ENCODE measurements around the gene OR7C1. TPM values are rescaled to one million over a fixed set of nuclear protein-coding genes. Genes with fewer than 3 reads are reported as not detected.
A peak's percentile ranks its signal among the peaks of the same experiment; 100 is the strongest.
"Not testable (repeated sequence)": the region's sequence is repeated elsewhere in the genome, so short reads cannot be mapped to it uniquely, and the experiment has no call there.

Gene OR7C1
- total RNA-seq, 4 donors from 2014 or later = 0.06 TPM; not detected in 2

- H3K36me3 ChIP-seq = no peaks in the 10 kb centered on the region
- no peak overlapping the region for H3K4me3 ChIP-seq
- H3K27me3 ChIP-seq = no peaks in the 10 kb centered on the region
- H3K27ac ChIP-seq (replicated peaks in 1 of 4) = no peak overlapping the region
- 89% methylated on average over 3 of the region's 3 CpGs for WGBS
- no peaks in the 10 kb centered on the region for H3K9me3 ChIP-seq
- intact Hi-C loops (cut with DNase I) = no loop called here
- H3K4me1 ChIP-seq = no peaks in the 10 kb centered on the region
- DNase-seq (ENCODE audit: extremely low spot score) = no peak
- TF ChIP-seq POLR2AphosphoS5 (IDR thresholded peaks at IDR 0.05) (no peak), CTCF (IDR thresholded peaks at IDR 0.05) (no peak), EP300 (IDR thresholded peaks at IDR 0.05) (no peak), POLR2A (IDR thresholded peaks at IDR 0.05; ENCODE audit: low read depth) (no peak)
These were observed 30.2 kb downstream of the OR7C1 start for GRCh38 chr19:14804765-14805164.

- Histone ChIP-seq H3K4me1 (no peaks in the 10 kb centered on the region), H3K27me3 (no peaks in the 10 kb centered on the region), H3K4me3 (no peak overlapping the region), H3K9me3 (no peaks in the 10 kb centered on the region), H3K27ac (replicated peaks in 1 of 4) (no peak overlapping the region), H3K36me3 (no peaks in the 10 kb centered on the region)
- intact Hi-C loops (cut with DNase I) = no loop called here
- WGBS = 75% methylated on average over 5 of the region's 5 CpGs
- no peak for TF ChIP-seq POLR2A (IDR thresholded peaks at IDR 0.05; ENCODE audit: low read depth)
- TF ChIP-seq CTCF (IDR thresholded peaks at IDR 0.05) = no peak
- no peak for TF ChIP-seq POLR2AphosphoS5 (IDR thresholded peaks at IDR 0.05)
- no peak for DNase-seq (ENCODE audit: extremely low spot score)
These were observed 36.2 kb downstream of the OR7C1 start for GRCh38 chr19:14798760-14799159.

- Histone ChIP-seq H3K36me3 (no peaks in the 10 kb centered on the region), H3K9me3 (no peaks in the 10 kb centered on the region), H3K27me3 (no peaks in the 10 kb centered on the region), H3K4me3 (no peak overlapping the region), H3K4me1 (no peaks in the 10 kb centered on the region), H3K27ac (replicated peaks in 1 of 4) (no peak overlapping the region)
- TF ChIP-seq POLR2A (IDR thresholded peaks at IDR 0.05; ENCODE audit: low read depth) = no peak
- no peak for TF ChIP-seq POLR2AphosphoS5 (IDR thresholded peaks at IDR 0.05)
- no peak for TF ChIP-seq EP300 (IDR thresholded peaks at IDR 0.05)
- no peak for TF ChIP-seq CTCF (IDR thresholded peaks at IDR 0.05)
- 92% methylated on average over 11 of the region's 11 CpGs for WGBS
- intact Hi-C loops (cut with DNase I) = no loop called here
- peak; percentile 21 for DNase-seq (ENCODE audit: extremely low spot score)
These were observed 39.0 kb downstream of the OR7C1 start for GRCh38 chr19:14796021-14796420.

- intact Hi-C loops (cut with DNase I) = no loop called here
- no peaks in the 10 kb centered on the region for H3K9me3 ChIP-seq
- 84% methylated on average over 5 of the region's 5 CpGs for WGBS
These were observed 39.8 kb downstream of the OR7C1 start for GRCh38 chr19:14795078-14795721.

GRCh38 chr19:14792250-14792649 is 42.7 kb downstream of the OR7C1 start:
- H3K27me3 ChIP-seq, H3K9me3 ChIP-seq: not testable (repeated sequence)
- 76% methylated on average over 6 of the region's 6 CpGs for WGBS

More at GRCh38 chr19:14795078-14795721, 39.8 kb downstream of the OR7C1 start:
- H3K27me3 ChIP-seq = no peaks in the 10 kb centered on the region
- no peaks in the 10 kb centered on the region for H3K4me1 ChIP-seq
- no peaks in the 10 kb centered on the region for H3K36me3 ChIP-seq
- TF ChIP-seq POLR2A (IDR thresholded peaks at IDR 0.05; ENCODE audit: low read depth) = no peak
- H3K27ac ChIP-seq (replicated peaks in 1 of 4) = no peak overlapping the region
- no peak overlapping the region for H3K4me3 ChIP-seq
- DNase-seq (ENCODE audit: extremely low spot score) = peak; percentile 39

GRCh38 chr19:14786421-14786851 is 48.5 kb downstream of the OR7C1 start:
- H3K4me1 ChIP-seq = no peaks in the 10 kb centered on the region
- peak; percentile 83 for DNase-seq (ENCODE audit: extremely low spot score)
- intact Hi-C loops (cut with DNase I) = no loop called here
- H3K4me3 ChIP-seq = no peak overlapping the region
- 70% methylated on average over 4 of the region's 18 CpGs for whole genome bisulfite sequencing
- H3K9me3 ChIP-seq = no peaks in the 10 kb centered on the region
- no peaks in the 10 kb centered on the region for H3K36me3 ChIP-seq
- H3K27me3 ChIP-seq = peaks cover 0 to 47% (median 4%) of the 10 kb centered on the region in 4 donors
- H3K27ac ChIP-seq (replicated peaks in 1 of 4) = no peak overlapping the region
- no peak for TF ChIP-seq EP300 (IDR thresholded peaks at IDR 0.05)
- peak; percentile 21 to 41 (median 21) for TF ChIP-seq CTCF (IDR thresholded peaks at IDR 0.05)

More at GRCh38 chr19:14792250-14792649, 42.7 kb downstream of the OR7C1 start:
- H3K4me3 ChIP-seq; DNase-seq (ENCODE audit: extremely low spot score); H3K4me1 ChIP-seq; intact Hi-C loops (cut with DNase I); H3K36me3 ChIP-seq; H3K27ac ChIP-seq (replicated peaks in 1 of 4): not testable (repeated sequence)

- H3K36me3 ChIP-seq; intact Hi-C loops (cut with DNase I); H3K27ac ChIP-seq (replicated peaks in 1 of 4); H3K4me1 ChIP-seq; DNase-seq (ENCODE audit: extremely low spot score); H3K4me3 ChIP-seq; H3K9me3 ChIP-seq: not testable (repeated sequence)
- WGBS = 48% methylated on average over 9 of the region's 11 CpGs
- H3K27me3 ChIP-seq = peaks cover 0 to 52% (median 4%) of the 10 kb centered on the region in 4 donors
These were observed 49.7 kb downstream of the OR7C1 start for GRCh38 chr19:14785102-14785793.

- H3K36me3 ChIP-seq; H3K4me3 ChIP-seq; H3K4me1 ChIP-seq; H3K9me3 ChIP-seq; DNase-seq (ENCODE audit: extremely low spot score); intact Hi-C loops (cut with DNase I); H3K27ac ChIP-seq (replicated peaks in 1 of 4): not testable (repeated sequence)
- 54% methylated on average over 9 of the region's 10 CpGs for WGBS
- H3K27me3 ChIP-seq = peaks cover 0 to 57% (median 4%) of the 10 kb centered on the region in 4 donors
These were observed 50.3 kb downstream of the OR7C1 start for GRCh38 chr19:14784730-14785101.

Data from esophagus muscularis mucosa (tissue), 4 donors.